Cardiac muscle cell (in vitro differentiated cells and primary cell): Measurements from ENCODE around the gene CREB5. TPM values are rescaled to one million over a fixed set of nuclear protein-coding genes. Genes with fewer than 3 reads are reported as not detected.
A peak's percentile ranks its signal among the peaks of the same experiment; 100 is the strongest.

Source experiments
- DNase-seq, 2 donors: peaks; one replicate each; pipeline versions ENCODE4 v3.0.0 to v3.0.0-alpha.2; 2010 to 2017; ENCODE audit warnings: low read depth in 1 of 2, low spot score in 1 of 2
- H3K27ac ChIP-seq: fragments of 200-600 bp; sonication (generic); 2 replicates; pipeline ENCODE4 v1.5.1; 2016
- H3K27me3 ChIP-seq: fragments of 200-600 bp; sonication (generic); 2 replicates; pipeline ENCODE4 v1.6.0; 2016; ENCODE audit warnings: control low read depth
- H3K36me3 ChIP-seq: fragments of 200-600 bp; sonication (generic); 2 replicates; pipeline ENCODE4 v1.5.1; 2016; ENCODE audit warnings: control low read depth
- H3K4me1 ChIP-seq: fragments of 200-600 bp; sonication (generic); 2 replicates; pipeline ENCODE4 v1.8.1; 2017; ENCODE audit warnings: low read depth, mild to moderate bottlenecking, mixed run types
- H3K4me3 ChIP-seq: fragments of 200-600 bp; sonication (generic); 2 replicates; pipeline ENCODE4 v1.5.1; 2016; ENCODE audit warnings: mild to moderate bottlenecking
- H3K9me3 ChIP-seq: fragments of 200-600 bp; sonication (generic); 2 replicates; pipeline ENCODE4 v1.5.1; 2017; ENCODE audit warnings: low read depth, mild to moderate bottlenecking, control low read depth
- polyA plus RNA-seq: library from polyadenylated mRNA; unstranded; fragments of >200 nt; fragmentation: Nextera tagmentation; extraction: Ambion mirVana; gene quantifications from 2 replicates; pipeline ENCODE4 v1.2.1, GENCODE V29; 2016
- total RNA-seq: library from RNA; depleted of rRNA; stranded (reverse); fragments of >200 nt; gene quantifications from 2 replicates; pipeline ENCODE4 v1.2.3, GENCODE V29; 2016
- TF ChIP-seq, protein P1 (sequence below): IDR thresholded peaks from 2 replicates; pipeline ENCODE4 v1.5.1; 2012; ENCODE audit warnings: low read depth, mild to moderate bottlenecking, low read length

The CREB5 gene
- total and polyA plus RNA-seq, 2 experiments from 2014 or later: 4.6 TPM

- H3K36me3 ChIP-seq: no peaks in the 10 kb centered on the region
- no peaks in the 10 kb centered on the region for H3K27me3 ChIP-seq
- H3K4me1 ChIP-seq: no peaks in the 10 kb centered on the region
- TF ChIP-seq, protein P1, sequence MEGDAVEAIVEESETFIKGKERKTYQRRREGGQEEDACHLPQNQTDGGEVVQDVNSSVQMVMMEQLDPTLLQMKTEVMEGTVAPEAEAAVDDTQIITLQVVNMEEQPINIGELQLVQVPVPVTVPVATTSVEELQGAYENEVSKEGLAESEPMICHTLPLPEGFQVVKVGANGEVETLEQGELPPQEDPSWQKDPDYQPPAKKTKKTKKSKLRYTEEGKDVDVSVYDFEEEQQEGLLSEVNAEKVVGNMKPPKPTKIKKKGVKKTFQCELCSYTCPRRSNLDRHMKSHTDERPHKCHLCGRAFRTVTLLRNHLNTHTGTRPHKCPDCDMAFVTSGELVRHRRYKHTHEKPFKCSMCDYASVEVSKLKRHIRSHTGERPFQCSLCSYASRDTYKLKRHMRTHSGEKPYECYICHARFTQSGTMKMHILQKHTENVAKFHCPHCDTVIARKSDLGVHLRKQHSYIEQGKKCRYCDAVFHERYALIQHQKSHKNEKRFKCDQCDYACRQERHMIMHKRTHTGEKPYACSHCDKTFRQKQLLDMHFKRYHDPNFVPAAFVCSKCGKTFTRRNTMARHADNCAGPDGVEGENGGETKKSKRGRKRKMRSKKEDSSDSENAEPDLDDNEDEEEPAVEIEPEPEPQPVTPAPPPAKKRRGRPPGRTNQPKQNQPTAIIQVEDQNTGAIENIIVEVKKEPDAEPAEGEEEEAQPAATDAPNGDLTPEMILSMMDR: no peak
- H3K4me3 ChIP-seq: no peak overlapping the region
- H3K27ac ChIP-seq: no peak overlapping the region
- DNase-seq: no peak
- no peaks in the 10 kb centered on the region for H3K9me3 ChIP-seq
Observed at GRCh38 chr7:28383975-28384374, 28.3 kb upstream of the CREB5 start.

DNA sequence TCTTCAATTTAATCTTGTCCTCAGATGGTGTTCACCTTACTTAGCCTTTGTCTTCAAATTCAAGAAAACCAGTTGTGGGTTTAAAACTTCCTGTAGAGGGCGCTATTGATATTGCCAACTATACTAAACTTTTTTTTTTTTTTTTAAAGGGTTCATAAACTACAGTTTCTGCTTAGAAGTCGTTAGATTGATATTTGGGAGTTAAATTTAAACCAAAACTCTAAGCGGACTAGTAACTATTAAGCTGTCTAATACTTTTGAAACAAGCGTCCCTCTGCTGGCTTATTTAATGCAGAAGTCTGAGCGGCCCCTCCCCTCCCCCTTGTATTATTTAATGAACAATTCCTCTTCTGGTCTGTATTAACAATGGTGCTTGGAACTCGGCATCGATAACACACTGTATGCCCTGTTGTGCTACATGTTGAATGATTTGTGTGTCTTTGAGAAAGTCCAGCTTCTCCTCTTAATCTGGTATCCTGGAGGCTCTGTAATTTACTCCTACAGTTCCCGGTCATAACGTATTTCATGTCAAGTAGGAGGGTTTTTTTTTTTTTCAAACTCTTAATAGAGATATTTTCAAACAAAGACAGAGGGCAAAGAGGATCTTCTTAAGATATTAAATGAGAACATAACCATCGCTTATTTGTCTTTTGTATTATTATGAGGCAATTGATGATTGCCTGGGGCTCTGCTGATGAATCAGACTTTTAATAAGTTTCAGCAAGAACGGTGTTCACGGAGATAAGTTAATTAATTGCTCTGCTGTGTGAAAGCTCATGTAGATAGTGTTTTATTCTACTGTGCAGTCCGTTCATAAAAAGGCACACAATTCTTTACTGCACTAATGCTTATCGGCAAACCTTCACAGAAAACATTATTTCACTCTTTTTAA, 22.6 kb upstream of the CREB5 start:
- no peaks in the 10 kb centered on the region for H3K9me3 ChIP-seq
- H3K27ac ChIP-seq: no peak overlapping the region
- H3K27me3 ChIP-seq: no peaks in the 10 kb centered on the region
- peak; percentile 76 to 77 for DNase-seq
- H3K36me3 ChIP-seq: no peaks in the 10 kb centered on the region
- H3K4me3 ChIP-seq: no peak overlapping the region
- TF ChIP-seq, protein P1: peak; percentile 75
- no peaks in the 10 kb centered on the region for H3K4me1 ChIP-seq

DNA sequence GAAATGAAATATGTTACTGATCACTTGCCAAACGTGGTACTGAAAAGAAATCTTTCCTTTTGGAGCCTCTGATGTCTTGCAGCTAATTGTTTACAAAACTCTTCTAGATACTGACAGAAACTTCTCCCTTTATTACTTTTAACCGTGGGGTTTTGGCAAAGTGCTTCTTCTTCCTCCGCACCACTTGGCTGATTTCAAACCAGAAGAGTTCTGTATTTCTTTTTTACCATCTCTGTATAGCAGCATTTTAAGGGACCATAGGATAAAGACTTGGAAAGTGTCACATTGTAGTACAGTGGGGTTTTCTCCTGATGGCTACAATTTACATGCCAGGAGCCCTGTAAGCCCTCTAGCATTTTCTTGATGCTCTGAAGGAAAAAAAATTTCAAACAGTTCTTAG, 21.9 kb upstream of the CREB5 start:
- Histone ChIP-seq H3K4me3 (no peak overlapping the region), H3K27ac (no peak overlapping the region), H3K9me3 (no peaks in the 10 kb centered on the region), H3K36me3 (no peaks in the 10 kb centered on the region), H3K4me1 (no peaks in the 10 kb centered on the region), H3K27me3 (no peaks in the 10 kb centered on the region)
- DNase-seq: no peak
- TF ChIP-seq, protein P1: no peak

- H3K9me3 ChIP-seq: no peaks in the 10 kb centered on the region
- H3K36me3 ChIP-seq: no peaks in the 10 kb centered on the region
Observed at GRCh38 chr7:28392289-28392688, 20.0 kb upstream of the CREB5 start.

DNA sequence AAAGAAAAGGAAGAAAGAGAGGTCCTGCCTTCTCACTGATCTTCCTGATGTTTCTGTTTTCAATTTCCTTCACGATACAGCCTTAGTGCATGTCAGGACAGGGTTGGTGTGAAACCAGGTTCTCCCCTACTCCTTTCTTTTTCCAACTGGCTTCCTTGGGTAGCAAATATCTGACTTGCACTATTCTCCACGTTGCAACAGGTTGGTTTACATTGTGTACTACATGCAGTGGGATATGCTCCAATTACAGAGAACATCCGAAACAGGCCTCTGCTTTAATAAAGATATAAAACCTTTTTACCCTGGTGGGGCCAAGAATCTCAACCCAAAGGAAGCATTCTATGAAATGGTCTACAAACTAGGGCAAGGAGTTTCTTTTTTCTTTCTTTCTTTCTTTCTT, 16.9 kb upstream of the CREB5 start:
- Histone ChIP-seq H3K36me3 (no peaks in the 10 kb centered on the region), H3K27me3 (no peaks in the 10 kb centered on the region), H3K4me3 (no peak overlapping the region), H3K27ac (no peak overlapping the region), H3K9me3 (no peaks in the 10 kb centered on the region), H3K4me1 (peaks cover 6% of the 10 kb centered on the region)
- DNase-seq: no peak
- TF ChIP-seq, protein P1: no peak

More at GRCh38 chr7:28392289-28392688, 20.0 kb upstream of the CREB5 start:
- Histone ChIP-seq H3K27ac (no peak overlapping the region), H3K4me3 (no peak overlapping the region), H3K27me3 (no peaks in the 10 kb centered on the region), H3K4me1 (peaks cover 6% of the 10 kb centered on the region)
- TF ChIP-seq, protein P1: no peak
- no peak for DNase-seq
